NCI-H82 (cell line): ENCODE measurements around the gene NRSN2.
"Not testable (repeated sequence)": the region's sequence is repeated elsewhere in the genome, so short reads cannot be mapped to it uniquely, and the experiment has no call there.

Source experiments
- DNase-seq: peaks from one replicate; lab custom pipeline; 2025; lab: John Stamatoyannopoulos, UW

Gene NRSN2

GRCh38 chr20:375265-375889 lies 28.5 kb downstream of the NRSN2 start:
- no peak for DNase-seq

- DNase-seq = no peak
Observed at GRCh38 chr20:376089-376488, 29.2 kb downstream of the NRSN2 start.

- DNase-seq = peak; percentile 87
Observed at GRCh38 chr20:376750-377149, 29.8 kb downstream of the NRSN2 start.

- not testable (repeated sequence) for DNase-seq
Observed at GRCh38 chr20:377578-377977, 30.7 kb downstream of the NRSN2 start.

GRCh38 chr20:378961-379336 lies 32.0 kb downstream of the NRSN2 start:
- no peak for DNase-seq

GRCh38 chr20:380763-381580 lies 34.1 kb downstream of the NRSN2 start:
- DNase-seq = peak; percentile 86

- DNase-seq = peak; percentile 88
Observed at GRCh38 chr20:381581-382290, 34.8 kb downstream of the NRSN2 start.

GRCh38 chr20:382291-383115 lies 35.6 kb downstream of the NRSN2 start:
- no peak for DNase-seq

- peak; percentile 52 for DNase-seq
Observed at GRCh38 chr20:383889-384288, 37.0 kb downstream of the NRSN2 start.

GRCh38 chr20:384723-385122 lies 37.8 kb downstream of the NRSN2 start:
- no peak for DNase-seq

GRCh38 chr20:385448-385847 lies 38.5 kb downstream of the NRSN2 start:
- no peak for DNase-seq

- not testable (repeated sequence) for DNase-seq
Observed at GRCh38 chr20:386634-387033, 39.7 kb downstream of the NRSN2 start.

GRCh38 chr20:387520-387919 lies 40.6 kb downstream of the NRSN2 start:
- DNase-seq = no peak

- no peak for DNase-seq
Observed at GRCh38 chr20:388034-388994, 41.4 kb downstream of the NRSN2 start.

- peak; percentile 36 for DNase-seq
Observed at GRCh38 chr20:389220-389619, 42.3 kb downstream of the NRSN2 start.

GRCh38 chr20:391041-391711 lies 44.3 kb downstream of the NRSN2 start:
- no peak for DNase-seq

GRCh38 chr20:393296-393695 lies 46.4 kb downstream of the NRSN2 start:
- DNase-seq = not testable (repeated sequence)

- no peak for DNase-seq
Observed at GRCh38 chr20:396252-396618, 49.3 kb downstream of the NRSN2 start.

- no peak for DNase-seq
Observed at GRCh38 chr20:396619-397431, 49.9 kb downstream of the NRSN2 start.
